NCI-H2029 treated with DMSO at 0.1 percent for 48 hours (cell line): ENCODE measurements around the gene DNAL1.
A peak's percentile ranks its signal among the peaks of the same experiment; 100 is the strongest.

Source experiments
- DNase-seq: peaks from one replicate; lab custom pipeline; 2025; lab: John Stamatoyannopoulos, UW

Gene DNAL1

GRCh38 chr14:73724696-73725095 lies 79.9 kb downstream of the DNAL1 start:
- DNase-seq: no peak

- DNase-seq: no peak
Measured at GRCh38 chr14:73725116-73726024, 80.6 kb downstream of the DNAL1 start.

- DNase-seq: no peak
Measured at GRCh38 chr14:73726025-73726961, 81.5 kb downstream of the DNAL1 start.

GRCh38 chr14:73727166-73727565 lies 82.4 kb downstream of the DNAL1 start:
- no peak for DNase-seq

- DNase-seq: peak; percentile 15
Measured at GRCh38 chr14:73728717-73729330, 84.0 kb downstream of the DNAL1 start.

- DNase-seq: no peak
Measured at GRCh38 chr14:73729556-73730265, 84.9 kb downstream of the DNAL1 start.

GRCh38 chr14:73731111-73731510 lies 86.3 kb downstream of the DNAL1 start:
- no peak for DNase-seq

GRCh38 chr14:73732006-73732405 lies 87.2 kb downstream of the DNAL1 start:
- no peak for DNase-seq

GRCh38 chr14:73736842-73737241 lies 92.1 kb downstream of the DNAL1 start:
- no peak for DNase-seq

- DNase-seq: no peak
Measured at GRCh38 chr14:73738518-73739173, 93.9 kb downstream of the DNAL1 start.

GRCh38 chr14:73739174-73739898 lies 94.5 kb downstream of the DNAL1 start:
- DNase-seq: no peak

GRCh38 chr14:73739899-73740617 lies 95.3 kb downstream of the DNAL1 start:
- no peak for DNase-seq

GRCh38 chr14:73740618-73741326 lies 96.0 kb downstream of the DNAL1 start:
- no peak for DNase-seq

- DNase-seq: no peak
Measured at GRCh38 chr14:73741386-73741875, 96.6 kb downstream of the DNAL1 start.

- no peak for DNase-seq
Measured at GRCh38 chr14:73741876-73742519, 97.2 kb downstream of the DNAL1 start.

GRCh38 chr14:73742520-73743238 lies 97.9 kb downstream of the DNAL1 start:
- no peak for DNase-seq

- no peak for DNase-seq
Measured at GRCh38 chr14:73743431-73743931, 98.7 kb downstream of the DNAL1 start.
